DMS79 treated with DMSO at 0.1 percent for 48 hours (cell line): ENCODE data around the gene DKK3.

ENCODE experiments used
- DNase-seq: peaks from one replicate; lab custom pipeline; 2025; lab: John Stamatoyannopoulos, UW

Gene DKK3

DNA sequence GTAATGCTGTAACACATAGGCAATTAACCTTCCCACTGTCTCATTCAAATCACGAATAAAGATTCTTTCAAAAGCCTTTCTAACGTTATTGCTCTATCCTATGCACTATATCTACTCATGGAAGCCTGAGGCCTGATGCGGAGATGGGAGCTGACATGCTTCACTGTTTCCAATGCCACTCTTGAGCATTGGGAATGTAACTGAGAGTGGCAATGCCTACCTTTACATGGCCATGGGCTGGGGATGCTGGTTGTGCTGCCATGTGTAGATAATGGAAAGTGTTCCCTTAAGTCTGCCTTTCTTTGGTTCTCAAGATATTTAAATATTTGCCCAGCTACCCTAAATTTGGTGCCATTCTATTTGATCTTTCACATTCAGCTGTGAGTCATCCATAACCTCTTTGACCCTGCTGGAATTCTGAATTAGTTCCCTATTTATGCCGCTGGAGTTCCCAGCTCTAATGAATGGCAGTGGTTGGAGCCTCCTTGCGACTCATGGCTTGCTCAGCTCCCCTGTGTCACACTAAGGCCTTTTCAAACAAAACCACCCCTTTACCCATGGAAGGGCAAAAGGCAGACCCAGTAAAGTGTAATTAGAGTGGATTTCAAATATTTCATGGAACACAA, 21.4 kb upstream of the DKK3 start:
- DNase-seq = no peak

DNA sequence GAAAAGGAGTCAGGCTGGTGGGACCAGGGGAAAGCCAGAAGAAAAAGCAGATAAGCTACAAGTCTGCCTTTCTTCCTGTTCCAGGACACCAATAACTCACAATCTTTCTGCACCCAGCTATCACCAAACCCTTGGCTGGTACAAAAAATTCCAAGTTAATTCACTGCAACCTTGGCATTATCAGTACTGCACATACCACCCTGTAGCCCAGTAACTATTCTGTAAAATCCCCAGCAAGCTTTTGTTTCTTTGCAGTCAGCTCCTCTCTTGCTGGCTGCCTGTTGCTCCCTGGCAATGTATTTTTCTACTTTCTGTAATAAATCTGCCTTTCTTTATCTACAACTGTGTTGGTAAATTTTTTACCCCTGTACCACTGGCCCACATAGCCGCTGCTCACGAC, 20.7 kb upstream of the DKK3 start:
- no peak for DNase-seq

DNA sequence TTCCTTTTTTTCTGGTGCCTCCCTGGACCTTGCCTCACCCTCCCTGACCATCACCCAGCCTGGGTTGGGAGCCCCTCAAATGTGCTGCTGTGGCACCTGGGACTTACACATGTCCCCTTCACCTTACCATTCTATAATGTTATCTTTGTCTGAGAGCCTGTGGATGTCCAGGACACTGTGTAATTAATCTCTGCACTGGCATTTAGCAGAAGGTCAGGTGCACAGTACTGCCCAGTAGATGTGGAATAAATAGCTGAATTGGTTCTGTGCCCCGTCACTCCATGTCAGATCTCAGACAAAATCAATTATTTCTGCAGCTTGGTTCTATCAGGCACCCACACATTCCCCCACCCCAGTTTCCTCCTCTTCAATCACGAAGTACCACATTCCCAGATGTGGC, 19.9 kb upstream of the DKK3 start:
- no peak for DNase-seq

DNA sequence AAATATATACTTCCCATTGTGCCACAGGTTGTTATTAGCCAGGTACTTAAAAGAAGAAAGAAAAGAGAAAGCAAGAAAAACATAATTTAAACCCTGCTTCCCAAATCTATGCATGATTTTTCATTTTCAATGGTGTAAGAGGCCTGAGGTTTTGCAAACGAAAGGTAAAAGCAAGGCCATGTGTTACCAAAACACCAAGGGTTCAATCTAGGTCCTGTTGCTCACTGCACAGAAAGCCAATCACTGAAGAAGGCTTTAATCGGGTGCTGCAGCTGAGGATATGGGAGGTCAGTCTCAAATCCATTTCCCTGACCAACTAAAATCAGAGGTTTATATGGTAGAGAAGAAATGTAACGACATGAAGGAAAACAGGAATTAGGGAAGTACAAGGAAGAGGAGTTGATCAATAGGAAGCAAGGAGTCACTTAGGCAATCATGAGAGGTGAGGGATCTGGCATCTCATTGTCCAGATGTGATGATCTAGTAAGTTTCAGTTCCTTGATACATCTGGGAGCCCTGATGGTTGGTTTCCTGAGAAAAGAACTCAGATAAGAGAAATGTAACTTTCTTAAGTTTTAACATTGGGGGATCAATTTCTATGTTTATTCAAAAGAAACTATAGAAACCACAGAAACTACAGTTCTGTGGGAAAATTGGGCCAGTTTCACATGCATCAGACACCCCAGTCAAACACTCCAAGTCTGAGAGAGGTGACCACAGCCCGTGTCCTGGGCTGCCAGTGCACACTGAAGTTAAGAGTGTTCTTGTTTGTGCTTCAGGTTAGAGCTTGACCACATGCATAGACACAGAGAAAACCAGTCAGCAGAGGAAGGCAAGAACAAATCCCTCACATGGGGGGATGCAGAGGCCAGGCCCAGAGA, 18.1 kb upstream of the DKK3 start:
- no peak for DNase-seq

DNA sequence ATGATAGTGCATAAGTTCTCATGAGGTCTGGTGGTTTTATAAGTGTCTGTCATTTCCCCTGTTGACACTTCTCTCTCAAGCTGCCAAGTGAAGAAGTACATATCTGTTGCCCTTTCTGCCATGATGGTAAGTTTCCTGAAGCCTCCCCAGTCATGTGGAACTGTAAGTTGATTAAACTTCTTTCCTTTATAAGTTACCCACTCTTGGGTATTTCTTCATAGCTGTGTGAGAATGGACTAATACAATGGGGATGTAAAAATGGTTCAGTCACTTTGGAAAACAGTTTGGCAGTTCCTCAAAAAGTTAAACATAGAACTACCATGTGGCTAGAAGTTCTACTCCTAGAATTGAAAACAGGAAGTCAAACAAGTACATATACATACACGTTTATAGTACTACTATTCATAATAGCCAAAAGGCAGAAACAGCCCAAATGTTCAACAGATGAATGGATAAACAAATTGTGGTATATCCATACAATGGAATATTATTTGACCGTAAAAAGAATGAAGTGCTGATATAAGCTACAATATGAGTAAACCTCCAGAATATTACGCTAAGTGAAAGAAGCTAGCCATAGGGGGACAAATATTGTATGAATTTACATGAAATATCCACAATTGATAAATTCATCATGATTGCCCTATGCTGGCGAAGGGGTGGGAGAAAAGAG, 16.0 kb upstream of the DKK3 start:
- no peak for DNase-seq

DNA sequence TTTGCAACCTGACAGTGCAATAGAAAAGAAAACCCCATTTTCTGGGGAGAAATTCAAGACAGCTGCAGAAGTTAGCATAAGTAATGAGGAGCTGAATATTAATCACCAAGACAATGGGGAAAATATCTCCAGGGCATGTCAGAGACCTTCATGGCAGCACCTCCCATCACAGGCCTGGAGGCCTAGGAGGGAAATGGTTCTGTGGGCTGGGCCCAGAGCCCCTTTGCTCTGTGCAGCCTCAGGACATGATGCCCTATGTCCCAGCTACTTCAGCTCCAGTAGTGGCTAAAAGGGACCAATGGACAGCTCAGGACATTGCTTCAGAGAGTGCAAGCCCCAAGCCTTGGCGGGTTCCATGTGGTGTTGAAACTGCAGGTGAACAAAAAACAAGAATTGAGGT, 14.6 kb upstream of the DKK3 start:
- no peak for DNase-seq

DNA sequence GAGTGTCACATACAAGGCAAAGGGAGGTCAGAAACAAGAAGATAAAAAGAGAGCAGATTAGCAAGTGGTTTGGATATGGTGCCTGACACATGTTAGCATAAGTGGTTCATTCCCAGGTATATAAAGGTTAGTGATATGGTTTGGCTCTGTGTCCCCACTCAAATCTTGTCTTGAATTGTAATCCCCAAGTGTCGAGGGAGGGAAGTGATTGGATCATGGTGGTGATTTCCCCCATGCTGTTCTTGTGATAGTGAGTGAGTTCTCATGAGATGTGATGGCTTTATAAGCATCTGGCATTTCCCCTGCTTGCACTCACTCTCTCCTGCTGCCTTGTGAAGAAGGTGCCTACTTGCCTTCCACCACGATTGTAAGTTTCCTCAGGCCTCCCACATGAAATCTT, 12.1 kb upstream of the DKK3 start:
- DNase-seq = no peak

DNA sequence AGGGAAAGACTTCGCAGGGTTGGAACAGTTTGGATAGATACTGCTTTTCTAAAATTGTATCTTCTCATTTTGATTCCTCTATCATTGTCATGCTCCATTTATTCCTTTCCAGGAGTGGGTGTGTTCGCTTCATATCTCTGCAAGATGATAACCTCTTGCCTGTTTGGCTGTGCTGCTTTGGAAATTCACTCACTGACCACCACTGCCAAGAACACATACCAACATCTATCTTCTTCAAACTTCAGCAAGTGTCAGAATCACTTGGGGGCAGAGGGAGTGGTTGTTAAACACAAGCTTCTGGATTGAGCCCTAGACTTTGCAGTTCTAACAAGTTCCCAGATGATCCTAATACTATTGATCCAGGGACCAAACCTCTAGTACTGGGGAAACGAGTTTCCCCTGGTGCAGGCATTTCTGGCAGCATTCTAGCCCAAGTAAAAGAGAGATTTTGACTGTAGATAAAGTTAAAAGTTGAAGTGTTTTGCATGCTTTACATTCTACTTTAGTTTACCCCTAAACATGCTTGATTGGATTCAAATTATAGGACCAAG, 11.5 kb upstream of the DKK3 start:
- DNase-seq = no peak

DNA sequence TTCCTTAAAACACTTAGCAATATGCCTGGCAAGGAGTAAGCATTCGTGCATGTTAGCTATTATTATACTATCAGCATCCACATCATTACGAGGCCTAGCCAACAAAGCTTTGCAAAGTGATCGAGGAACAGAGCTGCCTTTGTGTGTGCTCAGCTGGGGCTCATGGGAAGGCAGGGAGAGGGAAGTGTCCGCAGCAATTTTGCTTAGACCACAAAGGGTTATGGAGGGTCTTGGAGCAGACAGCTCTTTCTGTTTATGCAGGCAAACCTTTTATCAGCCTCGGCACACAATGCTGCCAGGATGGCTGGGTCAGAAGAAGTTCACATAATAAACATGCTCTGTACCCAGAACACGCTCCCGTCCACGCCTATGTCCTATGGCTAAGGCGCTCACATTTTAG, 10.9 kb upstream of the DKK3 start:
- DNase-seq = no peak

DNA sequence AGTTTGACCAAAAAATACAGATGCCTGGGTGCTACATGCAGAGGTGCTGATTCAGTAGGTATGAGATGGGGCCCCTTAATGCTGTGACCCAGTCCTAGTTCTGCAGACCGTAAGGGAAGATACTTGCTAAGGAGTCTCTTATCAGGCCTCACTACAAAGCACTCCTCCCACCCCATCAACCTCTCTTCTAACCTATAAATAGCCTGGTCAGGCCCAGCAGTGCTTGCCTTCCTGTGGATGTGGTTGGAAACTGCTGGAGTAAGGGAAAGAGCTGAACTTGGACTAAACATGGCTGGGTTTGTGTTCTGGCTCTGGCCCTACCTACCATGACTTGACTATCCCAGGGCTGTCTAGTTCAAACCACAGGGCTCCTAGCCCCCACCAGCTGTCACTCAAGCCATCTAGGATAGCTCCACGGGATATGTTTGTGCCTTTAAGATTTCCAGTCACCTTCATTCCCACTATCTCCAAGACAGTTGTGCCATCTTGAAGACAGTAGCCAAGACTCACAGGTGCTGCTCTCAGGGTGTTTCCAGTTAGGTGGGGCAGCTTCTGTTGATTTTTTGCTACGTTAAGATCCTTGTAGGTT, 9.5 kb upstream of the DKK3 start:
- DNase-seq = no peak

DNA sequence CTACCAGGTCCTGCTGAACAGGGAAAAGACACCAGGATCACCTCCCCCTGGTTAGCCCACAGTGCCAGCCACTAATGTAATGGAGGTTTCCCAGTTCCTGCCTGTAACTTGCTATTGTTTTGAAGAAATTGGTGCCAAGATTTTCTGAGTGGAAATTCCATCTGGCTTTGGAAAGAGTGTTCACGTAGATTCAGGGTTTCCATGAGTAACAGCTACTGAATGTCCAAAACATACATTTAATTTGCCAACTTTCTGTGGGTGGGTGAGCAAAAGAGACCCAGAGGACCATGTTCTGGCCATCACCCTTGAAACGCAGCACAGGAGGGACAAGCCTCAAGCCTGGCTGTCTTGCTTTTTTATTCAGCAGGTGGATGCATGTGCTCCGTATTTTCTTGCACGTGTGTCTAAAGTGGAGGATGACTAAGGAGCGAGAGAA, 8.8 kb upstream of the DKK3 start:
- DNase-seq = no peak

DNA sequence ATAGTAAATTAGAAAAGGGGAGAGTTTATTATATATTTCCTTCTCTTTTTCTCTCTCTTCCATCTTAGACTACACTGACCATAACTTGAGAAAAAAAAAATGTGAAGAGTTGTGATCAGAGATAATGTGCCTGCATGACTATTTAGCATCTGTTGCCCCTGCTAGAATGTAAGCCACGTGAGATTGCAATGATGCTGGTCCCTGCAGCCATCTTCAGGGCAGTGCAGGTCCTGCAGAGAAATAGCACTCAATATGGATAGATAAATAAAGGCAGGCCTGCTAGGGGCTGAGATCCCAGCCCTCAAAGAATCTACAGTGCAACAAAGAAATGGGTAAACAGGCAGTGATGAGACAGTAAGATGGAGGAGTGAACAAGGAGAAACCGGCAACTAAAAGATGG, 7.8 kb upstream of the DKK3 start:
- no peak for DNase-seq

DNA sequence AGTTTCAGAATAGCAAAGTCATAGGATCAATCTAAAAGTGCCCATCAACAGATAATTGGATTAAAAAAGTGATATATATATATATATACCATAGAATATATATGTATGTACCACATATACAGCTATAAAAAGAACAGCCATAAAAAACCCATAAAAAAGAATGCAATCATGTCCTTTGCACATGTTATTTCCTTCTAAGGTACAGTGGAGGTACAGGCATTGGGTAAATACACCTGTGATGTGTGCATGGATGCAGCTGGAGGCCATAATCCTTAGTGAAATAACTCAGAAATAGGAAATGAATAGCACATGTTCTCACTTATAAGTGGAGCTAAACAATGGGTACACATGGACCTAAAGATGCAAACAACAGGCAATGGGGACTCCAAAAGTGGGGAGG, 7.1 kb upstream of the DKK3 start:
- DNase-seq = no peak

DNA sequence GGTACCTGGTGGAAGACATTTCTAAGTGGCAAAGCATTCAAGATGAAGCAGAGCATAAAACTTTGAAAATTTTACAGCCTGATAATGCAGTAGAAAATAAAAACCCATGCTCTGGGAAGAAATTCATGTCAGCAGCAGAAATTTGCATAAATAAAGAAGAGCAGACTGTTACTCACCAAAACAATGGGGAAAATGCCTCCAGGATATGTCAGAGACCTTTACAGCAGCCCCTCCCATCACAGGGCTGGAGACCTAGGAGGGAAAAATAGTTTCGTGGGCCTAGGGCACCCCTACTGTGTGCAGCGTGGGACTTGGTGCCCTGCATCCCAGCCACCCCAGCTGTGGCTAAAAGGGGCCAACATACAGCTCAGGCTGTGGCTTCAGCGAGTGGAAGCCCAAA, 5.4 kb upstream of the DKK3 start:
- no peak for DNase-seq

DNA sequence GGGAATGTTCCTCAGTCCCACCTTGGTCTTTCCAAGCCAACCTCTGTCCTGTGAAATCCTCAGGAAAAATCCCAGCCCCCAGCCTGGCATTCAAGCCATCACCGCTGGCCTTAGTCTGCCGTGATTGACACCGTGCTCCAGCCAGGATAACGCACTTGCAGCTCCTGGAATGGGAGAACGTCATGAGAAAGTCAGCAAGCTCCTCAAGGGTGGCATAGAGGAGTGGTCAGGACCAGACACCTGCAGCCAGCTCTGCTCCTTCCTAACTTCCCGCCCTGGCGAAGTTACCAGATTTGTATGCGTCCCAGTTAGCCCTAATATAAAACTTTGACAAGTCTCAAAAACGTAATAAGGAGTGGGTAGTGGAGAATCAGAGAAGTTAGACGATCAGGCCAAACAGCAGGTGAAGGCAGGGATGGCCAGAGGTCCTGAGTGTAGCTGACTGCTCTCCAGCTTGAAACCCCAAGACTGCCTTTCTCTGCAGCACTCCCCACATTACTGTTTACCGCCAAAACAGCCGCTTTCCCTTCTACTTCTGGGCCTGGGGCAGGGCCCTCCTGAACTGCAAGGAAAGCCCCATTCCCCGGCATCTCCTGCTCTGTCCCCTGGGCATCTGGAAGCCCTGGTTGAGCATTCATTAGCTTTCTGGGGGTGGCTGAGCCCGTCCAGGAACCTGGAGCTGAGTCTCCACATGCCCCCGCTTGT, 1.3 kb upstream of the DKK3 start:
- DNase-seq = no peak

DNA sequence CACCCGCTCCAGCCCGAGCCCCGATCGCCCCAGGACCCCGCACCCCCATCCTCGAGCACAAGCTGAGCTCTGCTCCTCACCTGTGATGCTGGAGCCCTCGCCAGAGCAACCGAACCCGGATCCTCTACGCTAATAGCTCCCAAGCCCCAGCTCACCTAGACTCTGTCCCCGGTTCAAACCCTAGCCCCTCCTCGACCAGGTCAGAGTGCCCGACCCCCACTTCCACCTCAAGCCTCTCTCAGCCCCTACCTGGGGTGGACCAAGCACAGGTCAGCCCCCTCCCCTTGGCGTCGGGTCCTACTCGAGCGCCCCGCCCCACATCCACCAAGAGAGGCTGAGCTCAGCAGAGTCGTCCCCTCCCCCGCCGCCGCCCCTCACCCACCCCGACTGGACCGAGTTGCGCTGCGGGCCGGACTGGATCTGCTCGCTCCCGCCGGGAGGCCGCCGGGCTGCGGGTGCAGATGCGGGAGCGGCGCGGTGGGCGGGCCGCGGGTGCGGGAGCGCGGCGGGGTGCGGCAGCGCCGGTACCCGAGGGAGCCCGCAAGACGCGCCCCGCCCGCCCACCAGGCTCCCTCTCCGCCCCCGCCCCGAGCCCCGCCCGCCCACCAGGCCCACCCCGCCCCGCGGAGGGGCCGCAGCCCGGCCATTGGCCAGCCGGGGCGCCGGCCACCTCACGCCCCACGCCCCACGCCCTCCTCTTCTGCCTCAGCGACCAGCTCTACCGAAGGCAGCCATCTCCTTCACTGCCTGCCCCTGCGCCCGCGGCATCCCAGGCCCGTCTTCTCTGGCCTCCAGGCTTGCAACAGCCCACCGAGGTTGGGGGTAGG, 577 bp upstream of the DKK3 start:
- peak; percentile 60 for DNase-seq

DNA sequence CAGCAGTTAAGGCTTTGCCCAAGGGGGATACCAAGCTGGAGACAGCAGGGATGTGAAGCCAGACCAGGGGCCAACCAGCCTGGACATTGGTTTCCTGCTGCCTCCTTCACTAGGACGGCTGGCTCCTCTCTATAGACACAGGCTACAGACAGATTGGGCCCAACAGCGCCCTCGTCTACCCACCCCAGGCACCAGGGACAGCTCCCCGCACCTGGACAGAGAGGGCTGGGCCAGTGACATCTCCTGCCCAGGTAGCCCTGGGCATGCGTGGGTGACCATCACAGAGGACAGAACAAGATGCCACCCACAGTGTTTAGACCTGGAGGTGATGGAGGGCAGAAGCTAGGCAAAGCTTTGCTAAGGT, 1.2 kb downstream of the DKK3 start:
- no peak for DNase-seq

DNA sequence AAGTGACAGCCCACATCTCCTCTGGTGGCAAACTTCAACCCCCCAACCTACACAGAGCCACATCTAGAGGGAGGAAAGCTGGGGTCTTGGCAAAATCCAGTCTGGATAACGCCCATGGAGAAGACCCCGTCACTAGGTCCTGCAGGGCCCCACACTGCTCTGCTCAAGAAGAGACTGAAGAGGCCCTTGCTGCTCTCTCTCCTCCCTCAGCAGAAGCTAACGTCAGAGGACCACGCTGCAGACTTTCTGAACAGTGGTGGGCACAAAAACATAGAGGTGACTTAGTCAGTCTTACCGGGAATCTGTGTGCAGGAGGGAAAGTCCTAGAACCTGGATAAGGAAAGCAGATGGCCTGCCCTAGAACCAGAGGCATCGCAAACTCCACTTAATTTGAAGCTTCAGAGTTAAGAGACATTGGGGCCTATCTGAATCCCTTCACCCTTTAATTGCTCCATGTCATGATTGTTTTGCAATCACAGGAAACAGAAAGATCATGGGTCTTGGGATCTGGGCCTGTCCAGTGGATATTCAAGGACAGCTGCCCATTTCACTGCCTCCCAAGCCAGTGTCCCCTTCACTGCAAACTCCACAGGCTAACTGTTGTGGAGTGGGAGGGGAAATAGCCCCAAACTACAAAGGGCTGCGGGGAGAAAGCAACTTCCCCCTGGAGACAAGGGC, 1.7 kb downstream of the DKK3 start:
- no peak for DNase-seq

DNA sequence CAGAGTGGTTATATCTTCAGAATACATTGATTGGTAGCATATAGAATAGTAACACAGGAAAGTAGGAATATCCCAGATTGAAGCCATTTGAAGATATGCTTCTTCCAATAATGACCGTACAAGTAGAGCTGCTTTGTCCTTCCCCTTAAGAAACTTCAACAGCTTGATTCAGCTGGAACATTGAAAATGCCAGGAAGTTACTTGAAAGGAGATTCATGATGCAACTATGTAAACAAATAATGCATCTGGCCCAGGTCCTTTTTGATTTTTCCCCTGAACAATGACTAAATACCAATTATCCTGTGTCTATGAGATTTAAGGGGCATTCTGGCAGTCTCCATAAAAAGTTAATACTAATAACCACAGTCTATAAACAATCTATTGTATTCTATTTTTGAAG, 3.0 kb downstream of the DKK3 start:
- DNase-seq = no peak

DNA sequence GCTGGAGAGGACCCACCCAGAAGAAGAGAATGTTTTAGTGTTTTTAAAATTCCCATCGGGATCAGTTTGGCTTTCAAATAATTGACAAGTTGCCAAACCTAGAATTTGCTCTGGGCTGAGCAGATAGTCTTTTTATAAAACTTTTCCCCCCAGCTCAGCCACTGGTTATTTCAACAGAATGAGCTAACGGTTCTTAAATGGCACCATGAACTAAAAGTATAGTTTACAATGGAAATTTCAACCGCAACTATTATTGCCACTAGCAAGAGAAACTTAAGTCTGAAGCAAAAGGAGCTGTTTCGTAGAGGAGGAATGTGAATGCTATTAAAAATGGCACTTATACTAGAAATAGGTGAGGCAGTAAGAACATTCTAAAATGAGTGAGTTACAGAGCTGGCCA, 3.4 kb downstream of the DKK3 start:
- DNase-seq = no peak

DNA sequence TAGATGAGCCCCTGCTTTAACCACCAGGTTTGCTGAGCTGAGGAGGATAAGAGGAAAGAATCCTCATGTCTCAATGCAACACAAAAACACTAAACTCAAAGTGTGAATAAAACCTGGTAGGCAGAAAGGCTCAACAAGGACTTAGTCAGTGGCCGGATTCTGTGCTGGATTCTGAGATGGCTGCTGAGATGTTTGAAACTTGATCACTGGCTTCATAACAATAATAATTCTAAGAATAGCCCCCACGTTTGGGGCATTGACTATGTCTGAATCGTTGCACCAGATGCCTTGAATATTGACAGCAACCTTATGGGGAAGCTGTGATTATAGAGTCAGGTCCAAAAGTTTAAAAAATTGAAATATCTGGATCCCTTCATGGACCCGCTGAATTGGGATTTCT, 4.6 kb downstream of the DKK3 start:
- no peak for DNase-seq
